ENCODE measurements around the gene LDAH. TPM values are rescaled to one million over a fixed set of nuclear protein-coding genes. Genes with fewer than 3 reads are reported as not detected.

The LDAH gene
- total RNA-seq, 1 donor from 2014 or later, result 15.6 TPM

DNA sequence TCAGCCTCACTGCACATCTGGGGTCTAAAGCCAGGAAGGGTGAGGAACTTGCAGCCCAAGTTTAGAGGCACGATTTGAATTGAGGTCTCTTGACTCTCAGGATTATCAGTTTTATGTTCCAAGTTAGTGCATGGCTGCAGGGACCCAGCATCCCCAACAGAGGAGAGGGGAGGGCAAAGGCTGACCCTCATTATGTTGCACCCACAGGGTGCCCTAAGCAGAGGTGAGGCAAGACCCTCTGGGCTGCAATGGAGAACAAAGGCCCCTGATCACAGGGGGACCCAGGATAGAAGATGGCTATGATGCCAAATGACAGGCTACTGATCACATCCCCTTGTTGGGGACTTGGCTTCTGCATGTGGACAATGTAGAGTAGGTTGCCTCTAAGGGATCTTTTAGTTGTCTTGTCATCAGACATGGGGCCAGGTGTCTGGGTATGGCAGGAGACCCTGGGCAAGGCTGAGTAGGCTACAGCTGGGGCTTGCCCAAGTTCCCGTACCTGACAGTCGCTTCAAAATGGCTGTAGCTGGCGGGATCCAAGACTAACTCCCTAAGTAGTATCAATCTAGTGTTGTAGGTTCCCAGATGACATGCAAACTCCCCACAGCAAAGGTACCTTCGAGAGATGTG, 160.5 kb downstream of the LDAH start:
- Histone ChIP-seq H3K27ac (no peak overlapping the region), H3K27me3 (no peaks in the 10 kb centered on the region), H3K4me3 (no peak overlapping the region), H3K36me3 (no peaks in the 10 kb centered on the region), H3K9me3 (no peaks in the 10 kb centered on the region), H3K4me1 (peaks cover 0 to 7% of the 10 kb centered on the region in 2 donors)
- DNase-seq (ENCODE audit: low spot score in 2 of 2), result peak in 1 of 2 donors; percentile 60
- TF ChIP-seq, protein P1, sequence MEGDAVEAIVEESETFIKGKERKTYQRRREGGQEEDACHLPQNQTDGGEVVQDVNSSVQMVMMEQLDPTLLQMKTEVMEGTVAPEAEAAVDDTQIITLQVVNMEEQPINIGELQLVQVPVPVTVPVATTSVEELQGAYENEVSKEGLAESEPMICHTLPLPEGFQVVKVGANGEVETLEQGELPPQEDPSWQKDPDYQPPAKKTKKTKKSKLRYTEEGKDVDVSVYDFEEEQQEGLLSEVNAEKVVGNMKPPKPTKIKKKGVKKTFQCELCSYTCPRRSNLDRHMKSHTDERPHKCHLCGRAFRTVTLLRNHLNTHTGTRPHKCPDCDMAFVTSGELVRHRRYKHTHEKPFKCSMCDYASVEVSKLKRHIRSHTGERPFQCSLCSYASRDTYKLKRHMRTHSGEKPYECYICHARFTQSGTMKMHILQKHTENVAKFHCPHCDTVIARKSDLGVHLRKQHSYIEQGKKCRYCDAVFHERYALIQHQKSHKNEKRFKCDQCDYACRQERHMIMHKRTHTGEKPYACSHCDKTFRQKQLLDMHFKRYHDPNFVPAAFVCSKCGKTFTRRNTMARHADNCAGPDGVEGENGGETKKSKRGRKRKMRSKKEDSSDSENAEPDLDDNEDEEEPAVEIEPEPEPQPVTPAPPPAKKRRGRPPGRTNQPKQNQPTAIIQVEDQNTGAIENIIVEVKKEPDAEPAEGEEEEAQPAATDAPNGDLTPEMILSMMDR (IDR thresholded peaks at IDR 0.05), result no peak
- intact Hi-C loops (cut with DNase I), result loop anchor here (5.0 kb wide), 1 partner anchor 505 kb away; no protein-coding TSS in a partner anchor

DNA sequence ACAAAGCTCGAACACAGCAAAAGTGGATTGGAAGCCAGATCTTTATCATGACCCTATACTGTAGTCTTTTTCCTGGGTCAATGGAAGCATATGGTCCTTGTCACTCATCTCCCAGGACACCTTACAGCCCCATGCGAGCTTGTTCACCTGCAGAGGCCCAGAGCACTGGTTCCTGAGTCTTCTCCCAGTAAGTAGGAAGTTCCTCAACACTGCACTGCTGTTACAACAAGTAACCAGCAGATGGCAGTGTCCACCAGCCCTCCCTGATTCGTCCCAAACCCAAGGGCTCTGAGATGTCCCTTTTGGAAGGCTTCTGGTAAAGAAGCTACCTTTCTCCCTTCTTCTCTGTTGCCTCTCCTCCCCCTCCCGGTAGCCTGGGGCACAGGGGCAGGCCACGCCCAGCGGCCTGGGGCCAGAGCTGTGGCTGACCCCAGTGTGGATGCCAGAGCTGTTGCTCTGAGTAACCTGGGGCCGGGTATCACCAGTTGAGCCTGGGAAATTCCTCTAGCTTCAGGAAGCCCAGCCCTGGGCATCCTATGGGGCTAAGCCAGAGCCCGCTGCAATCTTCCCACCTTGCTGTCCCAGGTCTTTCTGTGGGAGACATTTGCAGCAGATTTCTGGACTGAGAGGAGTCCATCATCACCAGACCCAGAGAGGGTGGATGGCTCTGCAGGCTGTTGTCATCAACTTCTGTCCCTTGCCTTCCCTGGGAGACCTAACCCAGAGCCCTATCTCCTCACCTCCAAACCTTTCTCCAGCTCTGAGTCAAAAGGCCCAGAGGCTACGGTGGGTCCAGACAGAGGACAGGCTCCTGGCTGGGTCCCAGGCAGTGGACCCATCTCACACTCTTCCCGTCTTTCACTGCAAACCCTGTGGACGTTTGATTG, 161.2 kb downstream of the LDAH start:
- intact Hi-C loops (cut with DNase I), result loop anchor here (1.0 to 5.0 kb wide), 5 partner anchors 15 to 506 kb away; no protein-coding TSS in a partner anchor
- TF ChIP-seq, protein P1 (IDR thresholded peaks at IDR 0.05), result peak; percentile 94 to 98 (median 96)
- peaks cover 0 to 7% of the 10 kb centered on the region in 2 donors for H3K4me1 ChIP-seq
- no peaks in the 10 kb centered on the region for H3K36me3 ChIP-seq
- peak in 1 of 2 donors; percentile 88 for DNase-seq (ENCODE audit: low spot score in 2 of 2)
- no peak overlapping the region for H3K27ac ChIP-seq
- H3K27me3 ChIP-seq, result no peaks in the 10 kb centered on the region
- no peak overlapping the region for H3K4me3 ChIP-seq
- H3K9me3 ChIP-seq, result no peaks in the 10 kb centered on the region

DNA sequence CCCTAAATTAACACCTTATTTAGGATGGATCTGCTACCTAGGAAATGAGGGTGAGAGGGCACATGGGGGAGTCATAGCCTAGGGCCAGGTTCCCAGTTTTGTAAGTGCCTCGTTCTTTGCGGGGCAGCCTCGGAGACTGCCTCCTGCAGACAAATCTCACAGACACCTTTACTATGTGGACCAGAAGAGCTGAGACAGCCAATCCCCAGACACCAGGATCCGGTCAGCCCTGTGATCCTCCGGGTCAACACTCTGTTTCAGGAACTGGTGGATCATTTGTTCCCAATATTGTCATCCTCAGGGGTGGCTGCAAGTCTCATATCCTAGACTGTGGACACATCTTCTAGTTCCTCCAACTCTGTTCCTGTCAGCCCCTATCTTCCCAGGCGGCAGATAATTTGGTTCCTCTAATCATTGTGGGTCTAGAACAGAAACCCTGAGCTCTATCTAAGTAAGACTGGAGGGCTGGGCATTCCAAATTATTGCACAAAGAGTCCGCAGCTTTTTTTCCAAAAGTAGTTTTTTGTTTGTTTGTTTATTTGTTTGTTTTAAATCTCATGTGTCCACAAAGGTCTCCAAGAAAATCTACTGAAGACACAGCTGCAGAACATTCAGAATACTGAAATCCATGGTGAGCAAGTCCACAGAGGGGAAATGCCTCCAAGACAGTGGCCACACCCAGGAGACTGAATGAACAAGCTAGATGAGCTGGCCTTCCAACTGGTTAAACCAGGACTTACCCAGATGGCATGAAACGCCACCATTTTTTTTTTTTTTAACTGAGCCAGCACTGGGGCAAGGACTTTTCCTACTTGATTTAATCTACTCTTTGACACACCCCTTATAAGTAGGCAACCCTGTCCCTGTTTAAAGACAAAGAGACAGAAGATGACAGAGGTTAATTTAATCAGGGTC, 162.1 kb downstream of the LDAH start:
- H3K36me3 ChIP-seq, result no peaks in the 10 kb centered on the region
- peak in 1 of 2 donors; percentile 55 for DNase-seq (ENCODE audit: low spot score in 2 of 2)
- no peak overlapping the region for H3K4me3 ChIP-seq
- TF ChIP-seq, protein P1 (IDR thresholded peaks at IDR 0.05), result no peak
- intact Hi-C loops (cut with DNase I), result loop anchor here (1.0 to 5.0 kb wide), 5 partner anchors 16 to 507 kb away; no protein-coding TSS in a partner anchor
- no peaks in the 10 kb centered on the region for H3K9me3 ChIP-seq
- no peak overlapping the region for H3K27ac ChIP-seq
- peaks cover 0 to 7% of the 10 kb centered on the region in 2 donors for H3K4me1 ChIP-seq
- H3K27me3 ChIP-seq, result no peaks in the 10 kb centered on the region

DNA sequence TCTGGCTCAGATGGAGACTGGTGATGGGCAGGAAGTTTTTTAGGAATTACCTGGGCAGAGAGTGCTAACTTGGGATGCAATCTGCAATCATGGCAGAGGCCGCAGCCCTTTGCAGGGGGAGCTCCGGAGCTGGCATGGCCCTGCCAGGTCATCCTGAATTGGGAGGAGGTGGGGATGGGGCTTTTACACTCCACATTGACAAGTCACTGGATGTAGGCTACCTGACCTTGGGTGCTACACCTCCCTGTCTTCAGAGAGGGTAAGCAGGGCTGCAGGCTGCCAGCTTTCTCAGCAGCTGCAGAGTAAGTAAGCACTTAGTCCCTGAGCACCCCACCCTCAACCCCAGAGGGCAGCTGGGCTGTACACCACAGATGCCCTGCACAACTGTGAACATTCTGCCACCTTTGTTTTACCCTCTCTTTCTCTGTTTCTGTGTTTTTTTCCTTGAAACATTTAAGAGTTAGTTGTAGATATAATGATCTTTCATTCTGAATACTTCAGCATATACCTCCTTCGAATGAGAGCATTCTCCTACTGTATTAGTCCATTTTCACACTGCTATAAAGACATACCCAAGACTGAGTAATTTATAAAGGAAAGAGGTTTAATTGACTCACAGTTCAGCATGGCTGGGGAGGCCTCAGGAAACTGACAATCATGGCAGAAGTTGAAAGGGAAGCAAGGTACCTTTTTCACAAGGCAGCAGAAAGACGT, 165.2 kb downstream of the LDAH start:
- H3K9me3 ChIP-seq, result no peaks in the 10 kb centered on the region
- H3K27ac ChIP-seq, result no peak overlapping the region
- DNase-seq (ENCODE audit: low spot score in 2 of 2), result no peak
- no peaks in the 10 kb centered on the region for H3K36me3 ChIP-seq
- no peak overlapping the region for H3K4me3 ChIP-seq
- H3K27me3 ChIP-seq, result no peaks in the 10 kb centered on the region
- intact Hi-C loops (cut with DNase I), result no loop called here
- H3K4me1 ChIP-seq, result peaks cover 0 to 4% of the 10 kb centered on the region in 2 donors
- TF ChIP-seq, protein P1 (IDR thresholded peaks at IDR 0.05), result no peak
